Measurements from ENCODE around the gene HPCAL1.
"Not testable (repeated sequence)": the region's sequence is repeated elsewhere in the genome, so short reads cannot be mapped to it uniquely, and the experiment has no call there.

Gene HPCAL1

GRCh38 chr2:10285556-10286198 lies 17.0 kb upstream of the HPCAL1 start:
- DNase-seq, result peak; percentile 14

- no peak for DNase-seq
These were observed 16.3 kb upstream of the HPCAL1 start for GRCh38 chr2:10286216-10287037.

- no peak for DNase-seq
These were observed 14.9 kb upstream of the HPCAL1 start for GRCh38 chr2:10287761-10288160.

- DNase-seq, result no peak
These were observed 14.1 kb upstream of the HPCAL1 start for GRCh38 chr2:10288606-10289005.

GRCh38 chr2:10289352-10289751 lies 13.4 kb upstream of the HPCAL1 start:
- no peak for DNase-seq

- DNase-seq, result no peak
These were observed 12.8 kb upstream of the HPCAL1 start for GRCh38 chr2:10289891-10290290.

GRCh38 chr2:10291376-10291775 lies 11.3 kb upstream of the HPCAL1 start:
- not testable (repeated sequence) for DNase-seq

GRCh38 chr2:10292033-10292432 lies 10.7 kb upstream of the HPCAL1 start:
- DNase-seq, result no peak

GRCh38 chr2:10293603-10294002 lies 9.1 kb upstream of the HPCAL1 start:
- DNase-seq, result no peak

- DNase-seq, result no peak
These were observed 8.6 kb upstream of the HPCAL1 start for GRCh38 chr2:10294077-10294476.

GRCh38 chr2:10295649-10296048 lies 7.1 kb upstream of the HPCAL1 start:
- not testable (repeated sequence) for DNase-seq

GRCh38 chr2:10296142-10296541 lies 6.6 kb upstream of the HPCAL1 start:
- DNase-seq, result no peak

- DNase-seq, result no peak
These were observed 5.4 kb upstream of the HPCAL1 start for GRCh38 chr2:10297191-10297830.

GRCh38 chr2:10297959-10298531 lies 4.7 kb upstream of the HPCAL1 start:
- DNase-seq, result no peak

GRCh38 chr2:10298777-10299176 lies 3.9 kb upstream of the HPCAL1 start:
- DNase-seq, result not testable (repeated sequence)

- DNase-seq, result no peak
These were observed 2.3 kb upstream of the HPCAL1 start for GRCh38 chr2:10300328-10300920.

- no peak for DNase-seq
These were observed 1.4 kb upstream of the HPCAL1 start for GRCh38 chr2:10300997-10301940.

- no peak for DNase-seq
These were observed 694 bp upstream of the HPCAL1 start for GRCh38 chr2:10301941-10302478.

GRCh38 chr2:10303181-10303693 lies 533 bp downstream of the HPCAL1 start:
- DNase-seq, result no peak

GRCh38 chr2:10303694-10304378 lies 1.1 kb downstream of the HPCAL1 start:
- no peak for DNase-seq

Data from DMS 273 treated with DMSO at 0.1 percent for 48 hours (cell line).